Pancreas (tissue), 10 donors: ENCODE measurements around the gene RNF43. TPM values are rescaled to one million over a fixed set of nuclear protein-coding genes. Genes with fewer than 3 reads are reported as not detected.

ENCODE experiments used
- ATAC-seq, 4 donors: fragments of 200-7000 bp; cut with Tn5 transposase; one replicate each; pipeline versions ENCODE4 v1.8.0 to v1.9.1; 2020; ENCODE audit warnings: mild to moderate bottlenecking in 4 of 4, moderate library complexity in 4 of 4
- DNase-seq, 6 donors: peaks; one replicate each; pipeline ENCODE4 v3.0.0-alpha.2; 2020
- FAIRE-seq: peaks from 2 replicates; lab custom pipeline; 2012; peaks lifted over from hg19 to GRCh38; lab: Jason Lieb, UNC
- H3K27ac ChIP-seq, 4 donors: fragments of 200-600 bp; sonication (generic); 1 replicate in 3 of 4; 2 replicates in 1 of 4; pipeline versions ENCODE4 v1.5.0 to v1.8.0; 2020
- H3K27me3 ChIP-seq, 4 donors: fragments of 200-600 bp; one replicate each; pipeline ENCODE4 v1.8.0; 2021
- H3K36me3 ChIP-seq, 3 donors: fragments of 200-600 bp; sonication (generic) in 1 of 3; one replicate each; pipeline versions ENCODE4 v1.5.0 to v1.8.0; 2020 to 2021
- H3K4me1 ChIP-seq, 3 donors: fragments of 200-600 bp; one replicate each; pipeline ENCODE4 v1.8.0; 2021
- H3K4me3 ChIP-seq, 4 donors: fragments of 200-600 bp; sonication (generic) in 2 of 4; one replicate each; pipeline versions ENCODE4 v1.5.0 to v1.8.0; 2020 to 2021
- H3K9me3 ChIP-seq, 4 donors: fragments of 200-600 bp; one replicate each; pipeline ENCODE4 v1.8.0; 2021
- CTCF ChIP-seq, 4 donors: fragments of 200-600 bp; sonication (generic) in 3 of 4; IDR thresholded peaks; one replicate each; pipeline versions ENCODE4 v1.5.0 to v1.8.0; 2021; ENCODE audit warnings: antibody characterized with exemption in 4 of 4
- WGBS, 2 donors: extraction: QIAGEN DNeasy Blood & Tissue Kit; methylation state at CpG; one replicate each; pipeline ENCODE4 v1.1.7; 2013; 5-methylcytosine and 5-hydroxymethylcytosine counted together
- intact Hi-C, 3 donors: fragments of 100-400 bp; cut with DNase I; formaldehyde crosslinking; loops; one replicate each; pipeline versions ENCODE4 v1.11.1 to v1.14.2; 2022
- polyA plus RNA-seq, 2 donors: library from polyadenylated mRNA; stranded (reverse); fragments of 200-250 nt; gene quantifications; one replicate each; pipeline ENCODE4 v1.2.3, GENCODE V29; 2013
- total RNA-seq, 6 donors: library from RNA; stranded (reverse); fragmentation: NEBNext Ultra II Directional in 4 of 6; extraction: Animal tissue kit (Norgen Biotek cat#: 25700) in 4 of 6; gene quantifications; one replicate each; pipeline versions ENCODE4 v1.2.1 to v1.2.4, GENCODE V29; 2021 to 2023
- donor health status: healthy with polysubstance abuse.
- donor health status: DM: no; HTN: no; CAD: no; lungs with moderate emphysema.
- donor health status: DM: no; HTN: no; CAD: no.
- donor health status: control.
- donor health status: control.
- donor health status: Bipolar disorder and iron deficiency.
- donor health status: DM: yes; HTN: yes; CAD: no.
- donor health status: DM: no; HTN: no; CAD: no.
- donor health status: DM: no; HTN: no; CAD: no.
- donor health status: DM: yes; HTN: yes; CAD: no.

RNF43 gene
- total RNA-seq, result 10 to 100 TPM in 2 of 6 donors, 1 to 10 TPM in 4; 4.5 to 12.5 (median 6.2) TPM
- polyA plus RNA-seq, result 1 to 10 TPM; 5.9 to 6.2 TPM

- Histone ChIP-seq H3K4me3 (peak within 1 kb of the TSS; percentile 27 to 52 (median 44)), H3K27me3 (no peaks in the 10 kb centered on the region), H3K36me3 (no peaks in the 10 kb centered on the region), H3K9me3 (no peaks in the 10 kb centered on the region), H3K27ac (peak within 1 kb of the TSS; percentile 66 to 93 (median 85)), H3K4me1 (peaks cover 0 to 17% (median 7%) of the 10 kb centered on the region in 3 donors)
- 0 to 1% methylated on average over 8 of the region's 8 CpGs for WGBS, 2 donors
- DNase-seq (peak; percentile 72 to 99 (median 96)), ATAC-seq (peak; percentile 94 to 98 (median 98)), FAIRE-seq (peak; percentile 97)
- peak; percentile 28 to 64 (median 50) for TF ChIP-seq CTCF (IDR thresholded peaks at IDR 0.05)
- intact Hi-C loops, result loop anchor here in 2 of 3 donors (10.0 kb wide), 1 partner anchor 63 kb away; the partner anchor contains the start of gene SUPT4H1 (in 2 of the 2)
Measured at GRCh38 chr17:58417300-58418092, at the start of gene RNF43. Gene RNF43, minus strand, starts transcription at chr17:58417534. Its CDS starts 1,957 bp downstream, at chr17:58415577.

- intact Hi-C loops, result no loop called here
- ATAC-seq, result no peak
Measured at GRCh38 chr17:58455491-58455890, 38.2 kb upstream of the RNF43 start.

GRCh38 chr17:58452738-58453137 lies 35.4 kb upstream of the RNF43 start:
- no peak for DNase-seq
- Histone ChIP-seq H3K4me3 (no peak overlapping the region), H3K36me3 (no peaks in the 10 kb centered on the region), H3K9me3 (no peaks in the 10 kb centered on the region), H3K27ac (no peak overlapping the region), H3K27me3 (no peaks in the 10 kb centered on the region), H3K4me1 (no peaks in the 10 kb centered on the region)
- no peak for FAIRE-seq
- ATAC-seq, result no peak
- intact Hi-C loops, result no loop called here
- TF ChIP-seq CTCF (IDR thresholded peaks at IDR 0.05), result no peak
- WGBS, 2 donors, result 89 to 94% methylated on average over 1 of the region's 1 CpG

More at GRCh38 chr17:58455491-58455890, 38.2 kb upstream of the RNF43 start:
- Histone ChIP-seq H3K4me3 (no peak overlapping the region), H3K4me1 (no peaks in the 10 kb centered on the region), H3K36me3 (no peaks in the 10 kb centered on the region), H3K9me3 (no peaks in the 10 kb centered on the region), H3K27ac (no peak overlapping the region), H3K27me3 (no peaks in the 10 kb centered on the region)
- FAIRE-seq (no peak), DNase-seq (no peak)
- no peak for TF ChIP-seq CTCF (IDR thresholded peaks at IDR 0.05)

GRCh38 chr17:58447039-58447975 lies 30.0 kb upstream of the RNF43 start:
- DNase-seq (peak; percentile 56 to 82 (median 65)), FAIRE-seq (no peak), ATAC-seq (peak; percentile 77 to 100 (median 98))
- no peaks in the 10 kb centered on the region for H3K4me1 ChIP-seq
- no peak overlapping the region for H3K4me3 ChIP-seq
- TF ChIP-seq CTCF (IDR thresholded peaks at IDR 0.05), result peak; percentile 20 to 67 (median 56)
- intact Hi-C loops, result loop anchor here (5.0 to 10.0 kb wide), 3 partner anchors 125 to 143 kb away; no protein-coding TSS in a partner anchor
- no peaks in the 10 kb centered on the region for H3K27me3 ChIP-seq
- H3K27ac ChIP-seq, result no peak overlapping the region
- H3K9me3 ChIP-seq, result no peaks in the 10 kb centered on the region
- H3K36me3 ChIP-seq, result no peaks in the 10 kb centered on the region
- WGBS, 2 donors, result 57 to 62% methylated on average over 9 of the region's 9 CpGs
